Colonic mucosa (tissue), 4 donors: ENCODE results near the gene KLB. TPM values are rescaled to one million over a fixed set of nuclear protein-coding genes. Genes with fewer than 3 reads are reported as not detected.

Experiments used
- DNase-seq: peaks from one replicate; pipeline ENCODE4 v3.0.0-alpha.2; 2020
- H3K27ac ChIP-seq: fragments of 200-600 bp; one replicate; pipeline ENCODE4 v1.8.0; 2021
- H3K27me3 ChIP-seq: fragments of 200-600 bp; one replicate; pipeline ENCODE4 v1.8.0; 2021
- H3K36me3 ChIP-seq: fragments of 200-600 bp; one replicate; pipeline ENCODE4 v1.8.0; 2021
- H3K4me1 ChIP-seq: fragments of 200-600 bp; one replicate; pipeline ENCODE4 v1.8.0; 2021; ENCODE audit warnings: mild to moderate bottlenecking
- H3K4me3 ChIP-seq: fragments of 200-600 bp; one replicate; pipeline ENCODE4 v1.8.0; 2021
- H3K9ac ChIP-seq, 2 donors: one replicate each; pipeline ENCODE4 v1.7.0; 2013; ENCODE audit warnings: control low read depth in 2 of 2, low read depth in 2 of 2, low read length in 2 of 2
- H3K9me3 ChIP-seq: fragments of 200-600 bp; one replicate; pipeline ENCODE4 v1.8.0; 2021
- CTCF ChIP-seq: fragments of 200-600 bp; IDR thresholded peaks from one replicate; pipeline ENCODE4 v1.8.0; 2022; ENCODE audit warnings: antibody characterized with exemption, mild to moderate bottlenecking
- intact Hi-C: fragments of 100-400 bp; cut with DNase I; formaldehyde crosslinking; loops from one replicate; pipeline ENCODE4 v1.14.1; 2022
- total RNA-seq, 2 donors: library from RNA; stranded (reverse); fragmentation: NEBNext Ultra II Directional in 1 of 2; extraction: Animal tissue kit (Norgen Biotek cat#: 25700) in 1 of 2; gene quantifications; one replicate each; pipeline ENCODE4 v1.2.1, GENCODE V29; 2021
- donor health status: healthy.
- donor health status: DM: no; HTN: no; CAD: no.
- donor health status: DM: no; HTN: no; CAD: no.

The KLB gene
- total RNA-seq, 2 donors from 2014 or later = 0.40 to 0.64 TPM

GRCh38 chr4:39446842-39447573, 40.3 kb downstream of the KLB start:
- intact Hi-C loops = no loop called here
- peaks cover 5% of the 10 kb centered on the region for H3K36me3 ChIP-seq
- H3K9ac ChIP-seq = peak overlapping the region; percentile 64 to 76
- peak overlapping the region; percentile 46 for H3K4me3 ChIP-seq
- H3K9me3 ChIP-seq = no peaks in the 10 kb centered on the region
- no peaks in the 10 kb centered on the region for H3K4me1 ChIP-seq
- peak overlapping the region; percentile 80 for H3K27ac ChIP-seq
- TF ChIP-seq CTCF = peak; percentile 57
- no peaks in the 10 kb centered on the region for H3K27me3 ChIP-seq
- peak; percentile 78 for DNase-seq

DNA sequence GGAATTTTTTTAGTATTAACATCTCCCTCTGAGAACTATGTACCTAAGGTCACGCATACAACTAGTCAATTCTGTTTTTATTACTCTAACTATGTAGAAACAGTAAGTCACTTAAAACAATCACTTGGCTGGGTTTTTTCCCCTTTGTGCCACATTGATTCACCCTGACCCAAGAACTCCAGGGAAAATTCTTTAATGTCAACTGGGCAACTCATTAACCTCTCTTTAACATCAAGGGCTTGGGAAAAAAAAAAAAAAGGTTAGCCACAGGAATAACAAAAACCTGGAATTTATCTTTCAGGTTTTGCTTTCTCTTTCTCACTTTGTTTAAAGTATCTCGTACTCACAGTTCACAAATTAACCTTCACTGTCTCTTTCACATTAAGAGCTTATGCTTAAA, 43.9 kb downstream of the KLB start:
- H3K27me3 ChIP-seq = no peaks in the 10 kb centered on the region
- H3K4me3 ChIP-seq = no peak overlapping the region
- intact Hi-C loops = no loop called here
- H3K9ac ChIP-seq = no peak overlapping the region
- H3K9me3 ChIP-seq = no peaks in the 10 kb centered on the region
- peaks cover 1% of the 10 kb centered on the region for H3K4me1 ChIP-seq
- no peak for DNase-seq
- H3K27ac ChIP-seq = no peak overlapping the region
- peaks cover 23% of the 10 kb centered on the region for H3K36me3 ChIP-seq
- no peak for TF ChIP-seq CTCF

DNA sequence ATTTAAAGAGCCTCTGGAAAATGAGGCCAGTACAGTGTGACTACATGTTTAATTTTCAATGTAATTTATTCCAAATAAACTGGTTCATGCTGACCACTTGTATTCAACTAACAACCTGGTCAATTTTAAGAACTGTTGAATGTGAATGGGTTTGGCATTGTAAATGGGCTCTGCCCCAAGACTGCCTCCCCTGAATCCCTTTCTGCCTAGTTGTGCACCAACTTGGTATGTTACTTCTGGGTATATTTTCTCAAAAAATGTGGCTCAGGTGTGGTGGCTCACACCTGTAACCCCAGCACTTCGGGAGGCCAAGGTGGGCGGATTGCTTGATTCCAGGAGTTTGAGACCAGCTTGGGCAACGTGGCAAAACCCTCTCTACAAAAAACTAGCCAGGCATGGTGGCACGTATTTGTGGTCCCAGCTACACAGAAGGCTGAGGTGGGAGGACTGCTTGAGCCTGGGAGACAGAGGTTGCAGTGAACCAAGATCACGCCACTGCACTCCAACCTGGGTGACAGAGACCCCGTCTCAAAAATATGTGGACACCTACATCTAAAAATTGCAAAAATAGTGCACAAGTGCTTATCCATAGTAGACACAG, 44.8 kb downstream of the KLB start:
- H3K27me3 ChIP-seq = no peaks in the 10 kb centered on the region
- no peak for DNase-seq
- no peak overlapping the region for H3K4me3 ChIP-seq
- intact Hi-C loops = no loop called here
- no peak overlapping the region for H3K27ac ChIP-seq
- no peaks in the 10 kb centered on the region for H3K9me3 ChIP-seq
- no peak for TF ChIP-seq CTCF
- H3K4me1 ChIP-seq = peaks cover 3% of the 10 kb centered on the region
- H3K9ac ChIP-seq = no peak overlapping the region
- peaks cover 26% of the 10 kb centered on the region for H3K36me3 ChIP-seq

- Histone ChIP-seq H3K4me3 (no peak overlapping the region), H3K9me3 (no peaks in the 10 kb centered on the region), H3K36me3 (peaks cover 26% of the 10 kb centered on the region), H3K27me3 (no peaks in the 10 kb centered on the region), H3K4me1 (peaks cover 8% of the 10 kb centered on the region), H3K27ac (no peak overlapping the region), H3K9ac (no peak overlapping the region)
- intact Hi-C loops = no loop called here
- no peak for DNase-seq
- TF ChIP-seq CTCF = no peak
Observed at GRCh38 chr4:39452153-39452859, 45.6 kb downstream of the KLB start.

DNA sequence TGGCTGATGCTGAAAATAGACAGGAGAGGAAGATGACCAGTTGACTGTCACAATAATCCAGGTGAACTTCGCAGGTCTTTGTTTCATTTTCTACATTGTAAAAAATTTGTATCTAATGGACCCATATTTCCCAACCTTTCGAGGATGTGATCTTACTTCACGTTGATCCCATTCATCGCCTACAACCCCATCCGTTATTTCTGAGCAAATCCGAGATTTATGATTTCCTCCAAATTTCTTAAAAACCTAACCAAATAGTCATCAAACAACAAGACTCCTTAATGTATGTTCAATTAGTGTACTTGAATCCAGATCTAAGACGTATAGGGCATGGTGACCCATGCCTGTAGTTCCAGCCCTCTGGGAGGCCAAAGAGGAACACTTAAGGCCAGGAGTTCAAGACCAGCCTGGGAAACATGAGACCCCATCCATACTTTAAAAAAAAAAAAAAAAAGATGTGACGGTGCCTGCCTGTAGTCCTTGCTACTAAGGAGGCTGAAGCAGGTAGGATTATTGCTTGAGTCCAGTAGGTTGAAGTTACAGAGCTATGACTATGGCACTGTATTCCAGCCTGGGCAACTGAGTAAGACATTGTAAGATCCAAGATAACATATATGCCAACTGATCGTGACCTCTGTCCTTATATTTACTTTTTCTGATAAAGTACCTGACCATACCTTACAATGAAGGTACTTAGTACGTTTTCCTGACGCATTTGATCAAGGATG, 46.3 kb downstream of the KLB start:
- intact Hi-C loops = no loop called here
- no peak overlapping the region for H3K9ac ChIP-seq
- no peaks in the 10 kb centered on the region for H3K27me3 ChIP-seq
- peaks cover 26% of the 10 kb centered on the region for H3K36me3 ChIP-seq
- DNase-seq = no peak
- no peaks in the 10 kb centered on the region for H3K9me3 ChIP-seq
- H3K27ac ChIP-seq = no peak overlapping the region
- TF ChIP-seq CTCF = no peak
- H3K4me3 ChIP-seq = no peak overlapping the region
- peaks cover 8% of the 10 kb centered on the region for H3K4me1 ChIP-seq
